ENCODE results near the gene SCRN1.

SCRN1 gene

DNA sequence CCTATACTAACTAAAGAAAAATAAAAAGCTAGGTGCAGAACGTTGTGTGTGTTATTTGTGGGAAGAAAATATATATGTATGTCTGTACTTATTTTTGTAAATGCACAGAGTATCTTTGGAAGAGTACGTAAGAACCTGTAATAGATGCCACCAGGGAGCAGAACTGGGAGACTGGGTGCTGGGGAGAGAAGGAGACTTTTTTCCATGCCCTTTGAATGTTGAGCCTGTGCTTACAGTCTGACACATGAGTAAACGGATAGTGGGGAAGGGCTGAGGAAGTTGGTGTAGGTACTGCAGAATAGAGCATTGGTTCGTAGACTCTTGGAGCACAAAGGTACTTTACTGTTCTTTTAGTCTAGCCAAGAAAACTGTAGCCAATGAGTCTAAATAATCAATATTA is 1.3 kb upstream of the SCRN1 start:
- no peak for TF ChIP-seq CTCF (IDR thresholded peaks at IDR 0.05; ENCODE audit: low read depth, low read length)
- no peak overlapping the region for H3K4me3 ChIP-seq (ENCODE audit: low read depth, low read length)
- H3K27me3 ChIP-seq (ENCODE audit: insufficient read depth, low read depth, severe bottlenecking): no peaks in the 10 kb centered on the region
- H3K27ac ChIP-seq: no peak overlapping the region
- peaks cover 7% of the 10 kb centered on the region for H3K36me3 ChIP-seq
- no peak for DNase-seq
- H3K9me3 ChIP-seq (ENCODE audit: severe bottlenecking): peaks cover 5% of the 10 kb centered on the region

DNA sequence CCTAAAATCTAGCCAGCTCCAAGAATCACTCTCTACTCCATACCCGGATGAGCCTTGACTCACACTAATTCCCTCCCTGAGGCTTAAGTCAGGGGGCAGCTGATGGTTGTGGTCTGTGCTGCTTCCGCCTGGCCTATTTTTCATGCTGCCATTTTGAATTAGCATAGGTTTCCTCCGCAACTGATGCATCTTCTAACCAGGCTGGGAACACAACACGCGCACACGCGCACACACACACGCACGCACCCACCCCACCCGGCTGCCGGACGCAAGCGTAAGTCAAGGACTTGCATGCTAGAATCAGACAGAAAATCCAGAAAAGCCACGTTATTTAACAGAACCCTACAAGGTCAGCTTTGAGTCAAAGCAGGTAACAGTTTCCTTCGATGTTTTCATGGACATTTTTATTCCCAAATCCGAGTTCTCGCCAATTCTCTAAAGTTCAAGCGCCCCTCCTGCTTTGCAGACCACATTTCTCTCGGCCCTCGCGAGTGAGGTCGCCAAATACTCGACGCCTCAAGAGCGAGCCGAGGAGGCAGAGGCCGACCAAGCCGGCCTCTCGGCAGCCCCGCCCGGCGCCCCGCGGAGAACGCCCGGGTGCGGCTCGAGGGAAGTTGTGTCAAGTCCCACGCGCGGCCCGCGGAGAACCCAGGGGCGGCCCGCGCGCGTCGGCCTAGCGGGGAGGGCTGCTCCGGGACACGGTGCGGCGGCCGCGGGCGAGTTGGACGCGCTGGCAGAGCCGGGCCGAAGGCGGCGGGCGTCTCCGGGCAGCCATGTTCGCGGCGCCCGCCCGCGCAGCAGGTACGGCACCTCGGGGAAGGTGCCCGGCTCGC is 961 bp downstream of the SCRN1 start:
- Histone ChIP-seq H3K36me3 (peaks cover 7% of the 10 kb centered on the region), H3K4me3 (ENCODE audit: low read depth, low read length) (peak overlapping the region; percentile 99), H3K9me3 (ENCODE audit: severe bottlenecking) (peaks cover 4% of the 10 kb centered on the region), H3K27me3 (ENCODE audit: insufficient read depth, low read depth, severe bottlenecking) (no peaks in the 10 kb centered on the region), H3K27ac (peak overlapping the region; percentile 88)
- TF ChIP-seq CTCF (IDR thresholded peaks at IDR 0.05; ENCODE audit: low read depth, low read length): no peak
- peak; percentile 71 for DNase-seq

DNA sequence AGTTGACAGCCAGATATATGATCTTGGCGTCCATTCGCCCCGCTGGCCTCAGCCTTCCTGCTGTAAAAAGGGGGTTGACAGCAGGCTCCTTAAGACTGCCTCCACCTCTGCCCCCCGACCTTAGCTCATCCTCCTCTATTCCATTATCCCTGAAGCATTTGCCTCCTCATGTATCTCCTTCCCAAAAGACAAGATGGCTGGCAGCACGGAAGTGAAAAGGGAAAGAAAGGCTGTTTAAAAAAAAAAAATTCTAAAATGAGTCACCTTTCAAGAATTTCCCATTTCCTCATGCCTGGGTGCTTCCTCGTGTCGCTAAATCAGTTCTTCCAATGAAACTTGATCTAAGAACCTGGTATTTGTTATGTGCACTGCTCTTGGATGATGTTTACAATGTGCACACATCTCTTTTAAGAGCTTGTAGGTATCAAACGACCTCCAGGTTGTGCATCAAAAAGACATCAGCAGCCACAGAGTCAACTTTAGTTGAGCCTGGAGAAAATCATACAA is 1.7 kb downstream of the SCRN1 start:
- Histone ChIP-seq H3K27ac (no peak overlapping the region), H3K27me3 (ENCODE audit: insufficient read depth, low read depth, severe bottlenecking) (no peaks in the 10 kb centered on the region), H3K36me3 (peaks cover 7% of the 10 kb centered on the region), H3K9me3 (ENCODE audit: severe bottlenecking) (peaks cover 2% of the 10 kb centered on the region), H3K4me3 (ENCODE audit: low read depth, low read length) (peak overlapping the region; percentile 99)
- no peak for DNase-seq
- no peak for TF ChIP-seq CTCF (IDR thresholded peaks at IDR 0.05; ENCODE audit: low read depth, low read length)

GRCh38 chr7:29987083-29987482 is 2.5 kb downstream of the SCRN1 start:
- H3K27ac ChIP-seq: no peak overlapping the region
- H3K9me3 ChIP-seq (ENCODE audit: severe bottlenecking): no peaks in the 10 kb centered on the region
- no peak for TF ChIP-seq CTCF (IDR thresholded peaks at IDR 0.05; ENCODE audit: low read depth, low read length)
- no peak for DNase-seq
- H3K4me3 ChIP-seq (ENCODE audit: low read depth, low read length): no peak overlapping the region
- peaks cover 9% of the 10 kb centered on the region for H3K36me3 ChIP-seq
- no peaks in the 10 kb centered on the region for H3K27me3 ChIP-seq (ENCODE audit: insufficient read depth, low read depth, severe bottlenecking)

GRCh38 chr7:29980151-29980550 is 9.4 kb downstream of the SCRN1 start:
- no peak for DNase-seq
- TF ChIP-seq CTCF (IDR thresholded peaks at IDR 0.05; ENCODE audit: low read depth, low read length): no peak
- no peak overlapping the region for H3K27ac ChIP-seq
- H3K4me3 ChIP-seq (ENCODE audit: low read depth, low read length): no peak overlapping the region
- peaks cover 4% of the 10 kb centered on the region for H3K36me3 ChIP-seq
- no peaks in the 10 kb centered on the region for H3K27me3 ChIP-seq (ENCODE audit: insufficient read depth, low read depth, severe bottlenecking)
- H3K9me3 ChIP-seq (ENCODE audit: severe bottlenecking): no peaks in the 10 kb centered on the region

All from WERI-Rb-1 (cell line).